SW 1271 (cell line): ENCODE measurements around the gene ATRN.
A peak's percentile ranks its signal among the peaks of the same experiment; 100 is the strongest.
"Not testable (repeated sequence)": the region's sequence is repeated elsewhere in the genome, so short reads cannot be mapped to it uniquely, and the experiment has no call there.

Experiments
- DNase-seq, 2 experiments: peaks; one replicate each; lab custom pipeline; 2025; lab: John Stamatoyannopoulos, UW

The ATRN gene

GRCh38 chr20:3470208-3470626 is 601 bp upstream of the ATRN start:
- DNase-seq = no peak

DNA sequence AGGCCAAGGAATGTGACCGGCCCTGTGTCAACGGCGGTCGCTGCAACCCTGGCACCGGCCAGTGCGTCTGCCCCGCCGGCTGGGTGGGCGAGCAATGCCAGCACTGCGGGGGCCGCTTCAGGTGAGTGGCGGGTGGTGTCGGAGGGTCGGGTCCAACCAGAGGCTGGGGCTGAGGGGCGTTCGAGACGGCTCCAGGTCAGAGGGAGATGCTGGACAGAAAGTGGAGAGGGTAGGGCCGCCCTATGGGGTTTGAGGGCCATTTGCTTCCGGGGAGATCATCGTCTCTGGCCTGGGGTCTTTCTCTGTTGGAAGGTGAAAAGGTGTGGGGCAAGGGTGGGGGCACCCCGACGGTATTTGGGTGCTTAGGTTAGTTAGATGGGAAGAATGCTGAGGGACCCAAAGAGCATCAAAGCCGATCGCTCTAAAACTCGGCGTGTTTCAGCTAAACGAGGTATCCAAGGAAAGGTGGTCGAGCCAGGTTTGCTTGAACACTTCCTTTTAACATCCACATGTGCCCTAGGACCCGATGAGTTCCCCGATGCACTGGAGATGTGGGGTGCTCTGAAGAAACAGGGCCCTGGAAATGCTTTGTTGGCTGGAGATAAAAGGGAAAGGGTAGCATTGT is 691 bp downstream of the ATRN start:
- DNase-seq = no peak

GRCh38 chr20:3472105-3472504 is 1.3 kb downstream of the ATRN start:
- no peak for DNase-seq

- DNase-seq = no peak
Observed at GRCh38 chr20:3473324-3473723, 2.5 kb downstream of the ATRN start.

- no peak for DNase-seq
Observed at GRCh38 chr20:3473944-3474343, 3.1 kb downstream of the ATRN start.

- not testable (repeated sequence) for DNase-seq
Observed at GRCh38 chr20:3477003-3477860, 6.4 kb downstream of the ATRN start.

GRCh38 chr20:3477861-3478544 is 7.2 kb downstream of the ATRN start:
- DNase-seq = no peak

DNA sequence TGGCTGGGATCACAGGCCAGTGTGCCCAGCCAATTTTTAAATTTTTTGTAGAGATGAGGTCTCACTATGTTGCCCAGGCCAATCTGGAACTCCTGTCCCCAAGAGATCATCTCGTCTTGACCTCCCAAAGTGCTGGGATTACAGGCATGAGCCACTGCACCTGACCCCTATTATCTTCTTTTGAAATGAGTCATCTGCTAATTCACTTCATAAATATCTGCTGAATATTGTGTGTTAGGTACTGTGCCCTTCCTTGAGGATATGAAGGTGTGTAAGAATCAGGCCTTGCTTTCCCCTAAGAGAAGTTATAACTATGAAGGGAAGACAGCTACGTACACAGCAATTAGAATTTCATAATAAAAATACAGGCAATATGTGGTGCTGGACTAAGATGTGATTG is 8.2 kb downstream of the ATRN start:
- no peak for DNase-seq

GRCh38 chr20:3479759-3480615 is 9.2 kb downstream of the ATRN start:
- no peak for DNase-seq

DNA sequence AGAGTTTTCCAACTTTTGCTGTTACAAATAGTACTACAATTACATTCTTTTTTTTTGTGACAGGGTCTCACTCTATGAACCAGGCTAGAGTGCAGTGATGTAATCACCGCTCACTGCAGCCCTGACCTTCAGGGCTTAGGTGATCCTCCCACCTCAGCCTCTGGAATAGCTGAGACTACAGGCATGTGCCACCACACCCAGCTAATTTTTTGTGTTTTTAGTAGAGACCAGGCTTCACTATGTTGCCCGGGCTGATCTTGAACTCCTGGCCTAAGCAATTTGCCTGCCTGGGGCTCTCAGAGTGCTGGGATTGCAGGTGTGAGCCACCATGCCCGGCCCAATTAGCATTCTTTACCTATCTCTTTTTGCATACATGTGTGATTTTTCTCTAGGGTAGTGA is 12.5 kb downstream of the ATRN start:
- DNase-seq = no peak

GRCh38 chr20:3483784-3484183 is 13.0 kb downstream of the ATRN start:
- peak in 1 of 2 experiments; percentile 21 for DNase-seq

DNA sequence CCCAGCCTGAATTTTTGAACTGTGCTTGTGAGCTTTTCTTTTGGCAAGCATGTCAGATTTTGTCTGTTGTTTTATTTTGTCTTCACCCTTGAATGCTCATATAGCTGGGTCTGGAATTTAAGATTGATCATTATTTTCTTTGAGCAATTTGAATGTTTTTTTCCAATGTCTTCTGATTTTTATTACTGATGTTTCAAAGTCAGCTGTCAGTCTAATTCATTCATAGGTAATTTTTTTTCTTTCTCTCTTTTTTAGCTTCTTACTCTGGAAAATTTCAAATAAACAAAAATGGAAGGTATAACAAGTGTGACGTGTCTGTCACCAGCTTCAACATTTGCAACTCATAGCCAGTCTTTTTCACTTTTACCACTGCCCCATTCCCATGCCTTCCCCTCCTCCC is 15.1 kb downstream of the ATRN start:
- no peak for DNase-seq

DNA sequence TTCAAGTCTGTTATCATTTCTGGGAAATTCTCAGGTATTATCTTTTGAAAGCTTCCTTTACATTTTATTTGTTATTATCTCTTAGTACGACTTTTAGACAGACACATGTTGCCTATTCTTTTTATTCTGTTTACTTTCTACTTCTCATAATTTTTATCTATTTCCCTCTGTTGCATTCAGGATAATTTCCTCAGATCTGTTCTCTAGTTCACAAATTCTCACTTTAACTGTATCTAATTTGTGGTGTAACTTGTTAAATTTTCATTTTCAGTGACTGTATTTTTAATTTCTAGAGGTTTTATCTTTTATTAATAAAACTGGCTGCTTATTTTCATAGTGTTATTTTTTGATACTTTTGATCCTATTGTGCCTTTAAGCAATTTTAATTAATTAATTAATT is 16.0 kb downstream of the ATRN start:
- DNase-seq = no peak

- DNase-seq = no peak
Observed at GRCh38 chr20:3492669-3493068, 21.9 kb downstream of the ATRN start.

GRCh38 chr20:3494218-3494617 is 23.4 kb downstream of the ATRN start:
- no peak for DNase-seq

- DNase-seq = no peak
Observed at GRCh38 chr20:3502878-3503277, 32.1 kb downstream of the ATRN start.

- DNase-seq = no peak
Observed at GRCh38 chr20:3505148-3505547, 34.3 kb downstream of the ATRN start.

DNA sequence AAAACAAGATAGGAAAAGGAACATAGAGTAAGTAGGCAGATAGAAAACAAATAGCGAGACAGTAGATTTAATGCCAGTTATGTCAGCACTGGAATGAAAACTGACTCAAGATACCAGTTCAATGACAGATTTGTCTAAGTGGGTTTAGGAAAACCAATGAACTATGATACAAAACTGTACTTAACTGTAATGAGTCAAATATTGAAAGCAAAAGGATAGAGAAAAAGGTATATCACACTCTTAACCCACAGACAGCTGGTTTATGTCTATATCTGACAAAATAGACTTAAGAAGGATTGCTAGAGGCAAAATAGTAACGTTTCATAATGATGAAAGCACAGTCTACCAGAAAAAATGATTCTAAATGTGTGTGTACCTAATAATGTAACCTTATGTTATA is 38.2 kb downstream of the ATRN start:
- no peak for DNase-seq

DNA sequence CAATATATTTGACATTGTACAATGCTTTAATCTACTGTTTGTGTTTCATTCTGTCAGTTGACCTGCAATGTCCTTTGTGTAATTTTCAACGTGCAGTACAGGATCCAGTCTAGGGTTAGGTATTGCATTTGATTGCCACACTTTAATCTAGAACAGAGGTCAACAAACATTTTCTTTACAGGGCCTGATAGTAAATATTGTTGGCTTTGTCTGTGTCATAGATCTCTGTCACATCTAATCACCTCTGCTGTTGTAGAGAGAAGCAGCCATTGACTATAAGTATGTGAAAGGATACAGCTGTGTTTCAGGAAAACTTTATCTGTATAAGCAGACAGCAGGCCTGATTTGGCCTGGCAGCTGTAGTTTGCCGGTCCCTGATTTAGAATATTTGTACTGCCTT is 39.3 kb downstream of the ATRN start:
- no peak for DNase-seq

DNA sequence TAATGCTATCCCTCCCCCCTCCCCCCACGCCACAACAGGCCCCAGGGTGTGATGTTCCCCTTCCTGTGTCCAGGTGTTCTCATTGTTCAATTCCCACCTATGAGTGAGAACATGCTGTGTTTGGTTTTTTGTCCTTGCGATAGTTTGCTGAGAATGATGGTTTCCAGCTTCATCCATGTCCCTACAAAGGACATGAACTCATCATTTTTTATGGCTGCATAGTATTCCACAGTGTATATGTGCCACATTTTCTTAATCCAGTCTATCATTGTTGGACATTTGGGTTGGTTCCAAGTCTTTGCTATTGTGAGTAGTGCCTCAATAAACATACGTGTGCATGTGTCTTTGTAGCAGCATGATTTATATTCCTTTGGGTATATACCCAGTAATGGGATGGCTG is 41.4 kb downstream of the ATRN start:
- DNase-seq = not testable (repeated sequence)

- DNase-seq = no peak
Observed at GRCh38 chr20:3514012-3514642, 43.3 kb downstream of the ATRN start.
